ENCODE results near the gene PKNOX2.

PKNOX2 gene

GRCh38 chr11:125264100-125265022 is 99.8 kb downstream of the PKNOX2 start:
- no peak for DNase-seq

- no peak for DNase-seq
Measured at GRCh38 chr11:125267548-125267947, 103.0 kb downstream of the PKNOX2 start.

- DNase-seq: no peak
Measured at GRCh38 chr11:125268611-125269010, 104.1 kb downstream of the PKNOX2 start.

GRCh38 chr11:125270106-125270505 is 105.6 kb downstream of the PKNOX2 start:
- no peak for DNase-seq

- DNase-seq: no peak
Measured at GRCh38 chr11:125270711-125271110, 106.2 kb downstream of the PKNOX2 start.

- DNase-seq: no peak
Measured at GRCh38 chr11:125271483-125272091, 107.0 kb downstream of the PKNOX2 start.

- DNase-seq: no peak
Measured at GRCh38 chr11:125272092-125272491, 107.5 kb downstream of the PKNOX2 start.

- peak in 1 of 3 experiments; percentile 25 for DNase-seq
Measured at GRCh38 chr11:125272821-125273220, 108.3 kb downstream of the PKNOX2 start.

- no peak for DNase-seq
Measured at GRCh38 chr11:125273519-125274000, 109.0 kb downstream of the PKNOX2 start.

GRCh38 chr11:125274309-125274708 is 109.8 kb downstream of the PKNOX2 start:
- no peak for DNase-seq

- DNase-seq: no peak
Measured at GRCh38 chr11:125274774-125275173, 110.2 kb downstream of the PKNOX2 start.

- DNase-seq: peak; percentile 29 to 87 (median 51)
Measured at GRCh38 chr11:125275905-125276618, 111.5 kb downstream of the PKNOX2 start.

GRCh38 chr11:125276619-125276976 is 112.0 kb downstream of the PKNOX2 start:
- DNase-seq: no peak

- DNase-seq: peak in 1 of 3 experiments; percentile 29
Measured at GRCh38 chr11:125279676-125280418, 115.3 kb downstream of the PKNOX2 start.

- DNase-seq: no peak
Measured at GRCh38 chr11:125280646-125281045, 116.1 kb downstream of the PKNOX2 start.

- no peak for DNase-seq
Measured at GRCh38 chr11:125281831-125282595, 117.5 kb downstream of the PKNOX2 start.

- DNase-seq: no peak
Measured at GRCh38 chr11:125282596-125282914, 118.0 kb downstream of the PKNOX2 start.

- no peak for DNase-seq
Measured at GRCh38 chr11:125284245-125284850, 119.8 kb downstream of the PKNOX2 start.

- DNase-seq: no peak
Measured at GRCh38 chr11:125285844-125286243, 121.3 kb downstream of the PKNOX2 start.

- no peak for DNase-seq
Measured at GRCh38 chr11:125286486-125286885, 121.9 kb downstream of the PKNOX2 start.

- peak in 1 of 3 experiments; percentile 23 for DNase-seq
Measured at GRCh38 chr11:125287491-125288210, 123.1 kb downstream of the PKNOX2 start.
